ENCODE measurements around the gene VPS4A.
"Not testable (repeated sequence)": the region's sequence is repeated elsewhere in the genome, so short reads cannot be mapped to it uniquely, and the experiment has no call there.

VPS4A gene

GRCh38 chr16:69328854-69329316 lies 17.7 kb downstream of the VPS4A start:
- peak; percentile 30 for DNase-seq

- no peak for DNase-seq
Observed at GRCh38 chr16:69329369-69330285, 18.5 kb downstream of the VPS4A start.

DNA sequence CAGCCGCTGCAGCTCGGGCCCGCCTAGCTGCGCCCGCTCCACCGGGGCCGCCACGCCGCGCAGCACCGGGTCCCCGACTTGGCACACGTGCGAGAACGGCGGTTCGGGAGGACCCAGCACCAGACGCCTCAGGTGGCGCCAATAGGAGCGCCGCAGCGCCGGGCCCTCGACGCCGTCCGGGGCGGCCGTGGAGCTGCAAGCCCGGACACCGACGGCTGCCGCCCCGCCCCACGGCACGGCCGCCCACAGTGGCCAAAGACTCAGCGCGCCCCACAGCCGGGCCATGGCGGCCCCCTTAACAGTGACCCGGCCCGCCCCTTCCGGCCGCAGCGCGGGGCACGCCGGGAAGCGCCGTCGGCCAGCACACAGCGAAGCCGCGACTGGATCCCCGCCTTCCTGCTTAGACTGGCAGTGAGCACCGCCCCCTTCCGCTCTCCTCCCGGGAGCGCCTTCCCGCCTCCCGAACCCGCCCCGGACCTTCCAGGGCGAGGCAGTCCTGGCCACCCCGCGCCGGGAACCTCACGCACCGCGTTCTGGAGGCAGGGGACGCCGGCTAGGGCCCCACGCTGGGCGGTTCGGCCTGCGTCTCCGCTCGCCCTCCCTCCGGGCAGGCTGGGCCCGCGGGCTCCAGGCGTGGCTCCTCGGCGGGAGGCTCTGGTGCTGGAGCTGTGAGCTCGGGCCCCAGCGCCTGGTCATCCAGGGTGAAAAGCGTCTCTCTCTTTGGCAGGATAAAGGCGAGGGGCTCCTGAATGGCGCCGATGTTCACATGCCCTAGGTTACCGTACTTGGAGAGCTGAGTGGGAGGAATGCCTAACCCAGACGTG lies 19.3 kb downstream of the VPS4A start, which contains the start of gene PDF:
Gene PDF, minus strand, starts transcription at position 303 of the 824 bp plus-strand sequence. Its CDS starts 18 bp downstream, at position 285.
- DNase-seq: peak; percentile 96

- DNase-seq: no peak
Observed at GRCh38 chr16:69334696-69335095, 23.5 kb downstream of the VPS4A start.

DNA sequence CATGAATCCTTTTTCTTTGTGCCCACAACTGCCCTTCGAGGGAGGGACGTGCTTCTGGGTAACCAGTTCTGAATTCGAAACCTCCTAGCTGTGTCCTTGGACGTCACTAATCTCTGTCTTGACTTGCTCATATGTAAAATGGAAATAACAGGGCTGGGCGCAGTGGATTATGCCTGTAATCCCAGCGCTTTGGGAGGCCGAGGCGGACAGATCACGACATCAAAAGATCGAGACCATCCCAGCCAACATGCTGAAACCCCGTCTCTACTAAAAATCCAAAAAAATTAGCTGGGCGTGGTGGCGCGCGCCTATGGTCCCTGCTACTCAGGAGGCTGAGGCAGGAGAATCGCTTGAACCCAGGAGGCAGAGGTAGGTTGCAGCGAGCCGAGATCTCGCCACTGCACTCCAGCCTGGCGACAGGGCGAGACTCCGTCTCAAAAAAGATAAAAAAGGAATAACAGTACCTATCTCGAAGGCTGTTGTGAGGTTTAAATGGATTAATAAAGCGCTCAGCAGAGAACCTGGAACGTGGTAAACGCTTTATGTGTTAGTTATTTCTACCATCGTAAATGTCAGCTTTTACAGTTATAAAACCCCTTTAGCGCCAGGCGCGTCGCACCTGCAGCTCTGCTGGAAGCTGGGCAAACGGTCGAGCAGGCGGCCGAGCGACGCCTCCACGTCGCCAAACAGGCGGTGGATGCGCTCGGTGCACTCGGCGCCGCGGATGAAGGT lies 27.6 kb downstream of the VPS4A start:
- no peak for DNase-seq

- peak; percentile 99 for DNase-seq
Observed at GRCh38 chr16:69339289-69340094, 28.3 kb downstream of the VPS4A start, which contains the start of the genes COG8 and NIP7. TSS of gene COG8 (minus strand) at chr16:69339564. CDS start at chr16:69339552, 12 bp downstream. TSS of gene NIP7 (plus strand) at chr16:69339772. CDS start at chr16:69339830, 58 bp downstream.

GRCh38 chr16:69340095-69340644 lies 29.0 kb downstream of the VPS4A start:
- no peak for DNase-seq

- no peak for DNase-seq
Observed at GRCh38 chr16:69344171-69344570, 33.0 kb downstream of the VPS4A start.

DNA sequence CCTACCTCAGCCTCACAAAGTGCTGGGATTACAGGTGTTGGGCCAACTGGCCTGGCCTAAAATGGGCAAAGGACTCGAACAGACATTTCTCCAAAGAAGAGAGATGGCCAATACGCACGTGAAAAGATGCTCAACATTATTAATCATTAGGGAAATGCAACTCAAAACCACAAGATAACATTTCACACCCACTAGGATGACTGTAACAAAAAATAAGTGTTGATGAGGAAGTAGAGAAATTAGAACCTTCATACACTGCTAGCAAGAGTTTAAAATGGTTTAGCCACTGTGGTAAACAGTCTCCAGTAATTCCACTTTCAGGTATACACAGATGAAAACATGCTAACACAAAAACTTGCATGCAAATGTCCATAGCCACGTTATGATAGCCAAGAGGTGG lies 34.8 kb downstream of the VPS4A start:
- no peak for DNase-seq

- DNase-seq: no peak
Observed at GRCh38 chr16:69346683-69347082, 35.5 kb downstream of the VPS4A start.

DNA sequence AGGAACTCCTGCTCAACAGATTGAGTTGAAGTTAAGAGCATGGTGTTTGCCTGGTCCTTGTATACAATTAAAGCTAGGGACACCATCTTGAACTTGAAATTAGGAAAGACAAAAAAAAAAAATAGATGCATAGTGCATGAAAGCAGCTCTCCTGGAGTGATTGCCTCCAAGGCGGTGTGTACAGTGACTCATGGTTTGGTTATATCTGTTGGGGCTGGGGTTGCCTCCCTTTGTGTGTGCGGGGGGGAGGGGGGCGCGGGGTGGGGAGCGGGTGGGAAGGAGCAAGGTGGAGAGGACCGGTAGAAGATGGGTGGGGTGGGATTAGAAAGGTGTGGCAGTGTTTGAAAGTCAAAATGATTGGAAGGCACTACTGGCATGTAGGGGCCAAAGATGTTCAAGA lies 37.1 kb downstream of the VPS4A start:
- no peak for DNase-seq

DNA sequence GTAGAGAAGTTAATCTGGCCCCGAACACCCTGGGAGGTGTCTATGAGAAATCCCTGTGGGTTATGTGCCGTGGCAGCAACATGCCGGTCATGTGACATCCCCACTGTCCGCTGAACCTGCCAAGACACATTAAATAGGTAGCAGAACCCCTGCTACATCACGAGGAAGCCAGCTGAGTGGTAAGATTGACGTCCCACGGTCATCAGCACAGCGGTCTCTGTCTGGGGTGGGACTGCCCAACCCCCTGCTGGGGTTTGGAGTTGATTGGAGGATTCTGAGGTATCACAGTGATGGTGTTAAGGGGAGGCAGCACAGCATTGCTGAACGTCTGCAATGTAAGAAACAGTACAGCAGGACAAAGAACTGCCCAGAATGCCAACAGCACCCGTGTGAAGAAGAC lies 38.4 kb downstream of the VPS4A start:
- DNase-seq: no peak

- DNase-seq: no peak
Observed at GRCh38 chr16:69350536-69351133, 39.5 kb downstream of the VPS4A start.

GRCh38 chr16:69351309-69352027 lies 40.3 kb downstream of the VPS4A start, which contains the start of gene TMED6:
TSS of gene TMED6 (minus strand) at chr16:69351786. CDS start at chr16:69351753, 33 bp downstream.
- no peak for DNase-seq

- DNase-seq: not testable (repeated sequence)
Observed at GRCh38 chr16:69360070-69360469, 48.9 kb downstream of the VPS4A start.

DNA sequence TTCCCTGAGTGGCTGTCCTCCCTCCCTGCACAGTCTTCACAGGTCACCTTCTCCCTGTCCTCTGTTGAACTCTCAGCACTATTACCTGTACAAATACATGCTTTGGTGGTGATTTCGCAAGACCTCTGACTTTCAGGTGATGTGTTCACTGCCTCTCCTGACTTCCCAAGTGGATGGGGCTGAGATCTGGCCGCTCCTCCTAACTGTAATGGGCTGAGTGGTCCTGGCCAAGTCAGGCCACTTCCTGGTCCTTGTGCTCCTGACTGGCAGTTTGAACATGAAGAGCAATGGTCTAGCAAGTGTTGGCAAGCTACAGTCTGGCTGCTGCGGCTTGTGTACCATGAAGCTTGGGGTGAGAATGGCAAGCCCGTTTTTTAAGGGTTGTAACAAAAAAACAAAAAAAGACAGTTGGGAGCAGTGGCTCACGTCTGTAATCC lies 52.1 kb downstream of the VPS4A start:
- DNase-seq: no peak

GRCh38 chr16:69364088-69364487 lies 52.9 kb downstream of the VPS4A start:
- DNase-seq: no peak

- no peak for DNase-seq
Observed at GRCh38 chr16:69365901-69366300, 54.8 kb downstream of the VPS4A start.

DNA sequence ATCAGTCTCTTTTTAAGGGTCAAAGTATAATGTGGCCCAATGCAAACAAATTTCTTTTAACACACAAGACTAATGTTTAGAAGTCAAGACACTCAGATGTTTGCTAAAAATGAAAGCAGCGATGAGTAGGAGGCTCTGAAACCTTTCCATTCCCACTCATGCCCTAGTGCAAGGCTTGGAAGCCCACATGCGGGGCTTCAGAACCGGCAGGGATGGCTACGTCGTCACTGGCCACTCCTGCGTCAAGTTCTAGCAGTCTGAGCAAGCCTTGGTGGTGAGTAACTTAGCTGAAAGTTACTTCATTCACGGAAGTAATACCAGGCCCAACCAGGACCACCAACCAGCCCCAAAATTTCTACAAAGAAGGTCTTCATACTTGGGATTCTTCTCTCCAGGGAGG lies 55.3 kb downstream of the VPS4A start:
- DNase-seq: no peak

DNA sequence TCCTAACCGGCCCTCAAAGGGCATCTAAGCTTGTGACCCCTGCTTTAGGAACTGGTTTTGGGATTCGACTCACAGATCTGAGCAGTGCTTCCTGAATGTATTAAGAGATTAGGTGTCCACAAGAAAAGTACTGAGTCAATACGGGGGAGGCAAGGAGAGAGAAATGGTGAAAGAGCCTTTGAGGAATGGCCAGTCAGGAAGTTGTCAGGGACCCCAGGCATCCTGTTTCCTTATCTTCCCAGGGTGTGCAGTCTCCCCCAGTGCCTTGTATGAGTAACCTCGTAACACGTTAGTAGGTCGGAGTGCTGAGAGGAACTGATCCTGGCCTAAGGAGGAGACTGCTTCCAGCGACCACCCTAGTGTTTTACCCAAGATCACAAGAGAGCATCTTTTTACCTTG lies 56.8 kb downstream of the VPS4A start:
- no peak for DNase-seq
